ENCODE data around the gene SGIP1.
A peak's percentile ranks its signal among the peaks of the same experiment; 100 is the strongest.
"Not testable (repeated sequence)": the region's sequence is repeated elsewhere in the genome, so short reads cannot be mapped to it uniquely, and the experiment has no call there.

The SGIP1 gene

DNA sequence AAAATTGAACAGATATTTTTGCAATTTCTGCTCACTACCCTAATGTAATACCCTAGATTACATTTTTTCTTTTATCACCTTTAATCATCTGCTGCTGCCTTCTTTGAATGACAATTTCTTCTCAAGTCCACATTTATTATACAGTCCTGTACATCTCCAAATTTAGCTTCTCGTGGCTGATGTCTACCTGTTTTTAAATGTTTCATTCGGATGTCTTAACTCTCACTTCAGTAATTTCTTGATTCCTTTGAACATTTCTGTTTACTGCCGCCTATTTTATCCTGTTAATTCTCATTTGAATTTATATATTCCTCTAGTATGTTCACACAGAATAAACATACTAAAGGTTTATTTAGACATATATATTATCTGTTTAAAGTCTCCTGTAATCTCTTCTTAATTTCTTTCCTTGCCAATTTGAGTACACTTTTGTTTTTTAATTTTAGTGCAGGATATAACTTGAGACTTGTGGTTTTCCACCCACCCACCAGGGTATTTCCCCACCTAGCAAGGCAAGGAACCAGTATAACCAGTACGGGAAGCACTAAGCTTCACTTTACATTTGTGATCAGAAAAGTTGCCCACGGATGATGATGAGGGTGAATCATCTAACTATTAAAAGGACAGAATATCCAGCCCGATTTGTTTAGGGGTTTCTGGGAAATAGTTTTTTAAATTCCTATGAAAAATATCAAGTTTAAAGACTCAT is 254.4 kb downstream of the SGIP1 start:
- TF ChIP-seq, protein P1, sequence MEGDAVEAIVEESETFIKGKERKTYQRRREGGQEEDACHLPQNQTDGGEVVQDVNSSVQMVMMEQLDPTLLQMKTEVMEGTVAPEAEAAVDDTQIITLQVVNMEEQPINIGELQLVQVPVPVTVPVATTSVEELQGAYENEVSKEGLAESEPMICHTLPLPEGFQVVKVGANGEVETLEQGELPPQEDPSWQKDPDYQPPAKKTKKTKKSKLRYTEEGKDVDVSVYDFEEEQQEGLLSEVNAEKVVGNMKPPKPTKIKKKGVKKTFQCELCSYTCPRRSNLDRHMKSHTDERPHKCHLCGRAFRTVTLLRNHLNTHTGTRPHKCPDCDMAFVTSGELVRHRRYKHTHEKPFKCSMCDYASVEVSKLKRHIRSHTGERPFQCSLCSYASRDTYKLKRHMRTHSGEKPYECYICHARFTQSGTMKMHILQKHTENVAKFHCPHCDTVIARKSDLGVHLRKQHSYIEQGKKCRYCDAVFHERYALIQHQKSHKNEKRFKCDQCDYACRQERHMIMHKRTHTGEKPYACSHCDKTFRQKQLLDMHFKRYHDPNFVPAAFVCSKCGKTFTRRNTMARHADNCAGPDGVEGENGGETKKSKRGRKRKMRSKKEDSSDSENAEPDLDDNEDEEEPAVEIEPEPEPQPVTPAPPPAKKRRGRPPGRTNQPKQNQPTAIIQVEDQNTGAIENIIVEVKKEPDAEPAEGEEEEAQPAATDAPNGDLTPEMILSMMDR (IDR thresholded peaks at IDR 0.05; ENCODE audit: low read depth, low read length, missing control alignments), result no peak
- DNase-seq (ENCODE audit: low read depth), result peak; percentile 2
- H3K4me3 ChIP-seq (ENCODE audit: low read depth, low read length), result no peak overlapping the region

DNA sequence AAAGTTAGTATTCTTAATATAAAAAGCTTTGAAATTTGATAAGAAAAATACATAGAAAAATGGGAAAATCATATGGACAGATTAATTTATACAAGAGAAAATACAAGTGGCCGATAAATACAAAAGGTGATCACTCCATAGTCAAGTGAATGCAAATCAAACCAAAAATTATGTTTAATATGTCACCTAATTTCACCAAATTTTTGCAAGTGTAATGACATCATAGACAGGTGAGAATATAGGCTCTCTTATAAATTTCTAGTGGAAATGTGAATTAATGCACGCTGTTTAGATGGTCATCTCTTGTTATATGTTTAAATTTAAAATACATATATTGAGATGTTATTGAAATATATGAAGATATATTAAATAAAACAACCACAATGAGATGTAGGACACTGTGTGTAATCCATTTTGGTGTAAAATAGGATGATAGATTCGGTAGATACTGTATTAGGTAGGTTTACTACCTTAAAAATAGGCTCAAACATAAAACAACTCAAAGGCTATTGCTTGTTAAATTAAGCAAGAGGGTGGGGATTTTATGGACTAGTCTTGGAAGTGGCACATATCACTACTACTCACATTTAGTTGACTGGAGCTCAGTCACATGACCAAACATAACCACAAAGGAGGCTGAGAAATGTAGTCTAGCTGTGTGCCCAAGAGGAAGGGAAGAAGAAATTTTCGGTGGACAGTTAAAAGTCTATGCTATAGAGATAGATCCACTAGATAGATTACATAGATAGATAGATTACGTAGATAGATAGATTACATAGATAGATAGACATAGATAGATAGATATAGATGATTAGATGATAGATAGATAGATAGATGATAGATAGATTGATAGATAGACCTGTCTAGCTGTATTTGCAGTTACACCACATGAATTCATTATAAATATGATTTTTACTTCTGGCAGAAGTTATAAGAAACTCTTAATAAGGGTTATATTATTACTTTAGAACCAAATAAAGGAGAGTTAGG is 258.0 kb downstream of the SGIP1 start:
- DNase-seq (ENCODE audit: low read depth), result no peak
- no peak overlapping the region for H3K4me3 ChIP-seq (ENCODE audit: low read depth, low read length)
- TF ChIP-seq, protein P1 (IDR thresholded peaks at IDR 0.05; ENCODE audit: low read depth, low read length, missing control alignments), result no peak

DNA sequence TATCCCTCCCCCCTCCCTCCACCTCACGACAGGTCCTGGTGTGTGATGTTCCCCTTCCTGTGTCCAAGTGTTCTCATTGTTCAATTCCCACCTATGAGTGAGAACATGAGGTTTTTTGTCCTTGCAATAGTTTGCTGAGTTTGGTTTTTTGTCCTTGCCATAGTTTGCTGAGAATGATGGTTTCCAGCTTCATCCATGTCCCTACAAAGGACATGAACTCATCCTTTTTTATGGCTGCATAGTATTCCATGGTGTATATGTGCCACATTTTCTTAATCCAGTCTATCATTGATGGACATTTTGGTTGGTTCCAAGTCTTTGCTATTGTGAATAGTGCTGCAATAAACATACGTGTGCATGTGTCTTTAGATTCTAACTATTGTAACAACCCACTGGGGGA is 261.9 kb downstream of the SGIP1 start:
- H3K4me3 ChIP-seq (ENCODE audit: low read depth, low read length); DNase-seq (ENCODE audit: low read depth): not testable (repeated sequence)
